B cell (primary cell): ENCODE results near the gene ATP13A1.

Experiments
- EZH2 ChIP-seq: IDR thresholded peaks from 2 replicates; pipeline ENCODE4 v1.6.1; 2012; ENCODE audit warnings: borderline replicate concordance, low read depth, mild to moderate bottlenecking, moderate library complexity, low read length; ENCODE audit not compliant: insufficient read depth, poor library complexity, severe bottlenecking
- TF ChIP-seq, protein P1 (sequence below): fragments of 200-600 bp; IDR thresholded peaks from one replicate; pipeline ENCODE4 v1.8.0; 2022; ENCODE audit warnings: antibody characterized with exemption, mild to moderate bottlenecking

GRCh38 chr19:19662344-19662743, 1.1 kb downstream of the ATP13A1 start:
- TF ChIP-seq, protein P1, sequence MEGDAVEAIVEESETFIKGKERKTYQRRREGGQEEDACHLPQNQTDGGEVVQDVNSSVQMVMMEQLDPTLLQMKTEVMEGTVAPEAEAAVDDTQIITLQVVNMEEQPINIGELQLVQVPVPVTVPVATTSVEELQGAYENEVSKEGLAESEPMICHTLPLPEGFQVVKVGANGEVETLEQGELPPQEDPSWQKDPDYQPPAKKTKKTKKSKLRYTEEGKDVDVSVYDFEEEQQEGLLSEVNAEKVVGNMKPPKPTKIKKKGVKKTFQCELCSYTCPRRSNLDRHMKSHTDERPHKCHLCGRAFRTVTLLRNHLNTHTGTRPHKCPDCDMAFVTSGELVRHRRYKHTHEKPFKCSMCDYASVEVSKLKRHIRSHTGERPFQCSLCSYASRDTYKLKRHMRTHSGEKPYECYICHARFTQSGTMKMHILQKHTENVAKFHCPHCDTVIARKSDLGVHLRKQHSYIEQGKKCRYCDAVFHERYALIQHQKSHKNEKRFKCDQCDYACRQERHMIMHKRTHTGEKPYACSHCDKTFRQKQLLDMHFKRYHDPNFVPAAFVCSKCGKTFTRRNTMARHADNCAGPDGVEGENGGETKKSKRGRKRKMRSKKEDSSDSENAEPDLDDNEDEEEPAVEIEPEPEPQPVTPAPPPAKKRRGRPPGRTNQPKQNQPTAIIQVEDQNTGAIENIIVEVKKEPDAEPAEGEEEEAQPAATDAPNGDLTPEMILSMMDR: no peak
- no peak for TF ChIP-seq EZH2
